CD4-positive, alpha-beta T cell (primary cell): ENCODE results near the gene TMEM141. TPM values are rescaled to one million over a fixed set of nuclear protein-coding genes. Genes with fewer than 3 reads are reported as not detected.
A peak's percentile ranks its signal among the peaks of the same experiment; 100 is the strongest.

ENCODE experiments used
- ATAC-seq: fragments of 200-7000 bp; cut with Tn5 transposase; one replicate; pipeline ENCODE4 v1.10.0; 2022; ENCODE audit warnings: mild to moderate bottlenecking; ENCODE audit not compliant: poor library complexity
- CTCF ChIA-PET: fragments of 350-600 bp; sonication (Branson Sonifier 250); formaldehyde crosslinking; loops from one replicate; lab custom pipeline; 2021; ENCODE audit warnings: antibody characterized with exemption, inconsistent platforms; lab: Charles Lee
- POLR2A ChIA-PET: fragments of 350-600 bp; sonication (Branson Sonifier 250); formaldehyde crosslinking; loops from one replicate; lab custom pipeline; 2021; ENCODE audit warnings: antibody characterized with exemption, inconsistent platforms; lab: Charles Lee
- DNase-seq, 14 experiments: peaks; one replicate each; pipeline ENCODE4 v3.0.0-alpha.2; 2013 to 2020; ENCODE audit warnings: mixed read lengths in 2 of 14
- H3K27ac ChIP-seq, 2 donors: one replicate each; pipeline versions ENCODE4 v1.5.1 to v1.7.0; 2013; ENCODE audit warnings: low read length in 2 of 2, low read depth in 1 of 2, mild to moderate bottlenecking in 1 of 2
- H3K27me3 ChIP-seq, 2 experiments: 1 replicate in 1 of 2; 2 replicates in 1 of 2; pipeline versions ENCODE4 v1.6.1 to v1.7.0; 2013; ENCODE audit warnings: low read length in 2 of 2, control low read depth in 1 of 2, mild to moderate bottlenecking in 1 of 2, moderate library complexity in 1 of 2; ENCODE audit not compliant: insufficient read depth in 2 of 2, control insufficient read depth in 1 of 2
- H3K36me3 ChIP-seq: one replicate; pipeline ENCODE4 v1.6.1; 2013; ENCODE audit warnings: low read length, control low read depth; ENCODE audit not compliant: insufficient read depth
- H3K4me1 ChIP-seq: one replicate; pipeline ENCODE4 v1.6.1; 2013; ENCODE audit warnings: low read length, control low read depth; ENCODE audit not compliant: insufficient read depth
- H3K4me3 ChIP-seq: one replicate; pipeline ENCODE4 v1.5.1; 2013; ENCODE audit warnings: mild to moderate bottlenecking, low read length, moderate library complexity
- H3K9me3 ChIP-seq, 2 experiments: 1 replicate in 1 of 2; 2 replicates in 1 of 2; pipeline versions ENCODE4 v1.6.1 to v1.7.0; 2013; ENCODE audit warnings: low read length in 2 of 2, mild to moderate bottlenecking in 2 of 2, control low read depth in 1 of 2, moderate library complexity in 1 of 2; ENCODE audit not compliant: control insufficient read depth in 1 of 2, insufficient read depth in 1 of 2
- H3K27ac Mint-ChIP-seq: one replicate; pipeline ENCODE4 v1.8.0; 2020; ENCODE audit warnings: mixed read lengths
- H3K27me3 Mint-ChIP-seq: one replicate; pipeline ENCODE4 v1.8.0; 2021; ENCODE audit warnings: mixed read lengths
- H3K36me3 Mint-ChIP-seq: one replicate; pipeline ENCODE4 v1.8.0; 2021; ENCODE audit warnings: low read depth, mixed read lengths
- H3K4me1 Mint-ChIP-seq: one replicate; pipeline ENCODE4 v1.8.0; 2021; ENCODE audit warnings: low read depth, mixed read lengths
- H3K4me3 Mint-ChIP-seq: one replicate; pipeline ENCODE4 v1.8.0; 2020; ENCODE audit warnings: mild to moderate bottlenecking, mixed read lengths
- H3K9me3 Mint-ChIP-seq: one replicate; pipeline ENCODE4 v1.8.0; 2020; ENCODE audit warnings: mixed read lengths
- CTCF ChIP-seq: fragments of 200-600 bp; IDR thresholded peaks from one replicate; pipeline ENCODE4 v1.8.0; 2022; ENCODE audit warnings: antibody characterized with exemption, mild to moderate bottlenecking
- intact Hi-C, 2 experiments: fragments of 100-400 bp; cut with DNase I in 1 of 2; cut with micrococcal nuclease in 1 of 2; formaldehyde crosslinking; loops; one replicate each; pipeline versions ENCODE4 v1.15.1 to v1.9.0; 2023 to 2025; cut with DNase I, micrococcal nuclease
- total RNA-seq, 174 experiments: library from RNA in 2 of 174; stranded (reverse) in 2 of 174; gene quantifications; one replicate each; pipeline ENCODE4 v1.2.3 and lab custom pipeline; 2021 to 2026

The TMEM141 gene
- total RNA-seq, 2 experiments from 2014 or later: 14.6 to 17.1 TPM

DNA sequence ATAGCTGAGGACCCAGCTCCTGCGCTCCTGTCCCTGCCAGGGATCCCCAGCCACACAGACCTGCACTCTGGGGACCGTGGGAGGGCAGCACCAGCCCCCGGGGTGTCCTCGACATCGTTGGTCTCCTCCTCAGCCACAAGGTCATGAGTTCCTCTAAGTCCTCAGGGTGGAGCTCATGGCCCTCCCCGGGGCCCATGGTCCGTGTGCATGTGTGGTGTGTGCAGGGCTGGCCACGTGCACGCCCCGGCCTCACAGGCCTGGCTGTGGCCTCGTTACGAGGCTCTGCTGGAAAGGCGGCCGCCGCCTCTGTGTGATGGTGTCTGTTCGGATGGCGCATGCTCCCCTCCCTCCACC is 35.0 kb downstream of the TMEM141 start:
- no peaks in the 10 kb centered on the region for H3K27me3 Mint-ChIP-seq
- Histone ChIP-seq H3K4me1 (no peaks in the 10 kb centered on the region), H3K27me3 (no peaks in the 10 kb centered on the region), H3K36me3 (peaks cover 45% of the 10 kb centered on the region), H3K9me3 (no peaks in the 10 kb centered on the region), H3K4me3 (no peak overlapping the region), H3K27ac (no peak overlapping the region)
- POLR2A ChIA-PET: no interaction called here
- CTCF ChIA-PET: no interaction called here
- intact Hi-C loops: no loop called here
- DNase-seq (peak in 1 of 14 experiments; percentile 17), ATAC-seq (no peak)
- no peak overlapping the region for H3K4me3 Mint-ChIP-seq
- H3K9me3 Mint-ChIP-seq: no peaks in the 10 kb centered on the region
- peaks cover under 1% of the 10 kb centered on the region for H3K4me1 Mint-ChIP-seq
- TF ChIP-seq CTCF: no peak
- peaks cover 25% of the 10 kb centered on the region for H3K36me3 Mint-ChIP-seq
- no peak overlapping the region for H3K27ac Mint-ChIP-seq

DNA sequence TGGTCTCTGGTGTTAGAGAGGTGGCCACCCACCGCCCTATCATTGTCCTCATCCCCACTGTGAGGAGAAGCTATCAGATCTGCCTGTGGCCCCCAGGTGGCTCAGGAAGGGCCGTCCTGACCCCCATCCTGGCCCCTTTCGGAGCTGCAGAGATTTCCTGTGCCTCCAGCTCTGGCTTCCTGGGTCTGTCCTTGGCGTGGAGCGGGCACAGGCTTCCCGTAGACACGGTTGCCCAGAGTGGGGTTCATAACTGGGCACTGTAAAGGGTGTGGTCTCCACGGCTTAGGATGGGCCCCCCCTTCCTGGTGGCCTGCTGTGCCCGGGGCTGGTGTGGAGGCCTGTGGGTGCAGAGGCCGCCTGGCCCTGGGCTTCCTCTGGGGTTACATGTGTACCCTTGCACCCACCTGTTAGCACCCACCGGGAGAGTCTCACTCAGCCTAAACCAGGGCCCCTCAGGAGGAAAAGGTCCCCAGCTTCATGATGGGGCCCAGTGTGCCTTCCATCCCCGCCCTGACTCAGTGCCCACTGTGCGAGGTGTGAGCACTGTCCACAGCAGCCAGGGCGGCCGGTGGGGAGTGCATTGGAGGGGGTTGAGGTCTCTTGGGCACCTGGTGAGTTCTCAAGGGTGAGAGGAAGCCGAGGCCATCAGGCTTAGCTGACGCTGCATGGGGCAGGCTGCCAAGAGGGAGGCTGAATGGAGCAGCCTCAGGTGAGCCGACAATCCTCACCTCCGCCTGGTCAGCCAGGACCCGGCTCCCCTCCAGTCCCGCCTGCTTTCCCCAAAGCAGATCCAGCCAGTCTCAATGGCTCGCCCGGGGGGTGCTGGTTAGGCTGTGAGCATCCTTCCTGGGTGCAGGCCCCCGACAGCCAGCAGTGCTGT is 35.8 kb downstream of the TMEM141 start:
- H3K36me3 Mint-ChIP-seq: peaks cover 30% of the 10 kb centered on the region
- H3K4me1 Mint-ChIP-seq: no peaks in the 10 kb centered on the region
- no peaks in the 10 kb centered on the region for H3K27me3 Mint-ChIP-seq
- H3K27me3 ChIP-seq: no peaks in the 10 kb centered on the region
- CTCF ChIA-PET: no interaction called here
- H3K36me3 ChIP-seq: peaks cover 46% of the 10 kb centered on the region
- no peak overlapping the region for H3K4me3 ChIP-seq
- H3K9me3 ChIP-seq: no peaks in the 10 kb centered on the region
- intact Hi-C loops: no loop called here
- no peaks in the 10 kb centered on the region for H3K9me3 Mint-ChIP-seq
- DNase-seq: no peak
- POLR2A ChIA-PET: no interaction called here
- no peak overlapping the region for H3K27ac ChIP-seq
- H3K27ac Mint-ChIP-seq: no peak overlapping the region
- no peak for ATAC-seq
- no peak overlapping the region for H3K4me3 Mint-ChIP-seq
- no peak for TF ChIP-seq CTCF
- H3K4me1 ChIP-seq: no peaks in the 10 kb centered on the region

DNA sequence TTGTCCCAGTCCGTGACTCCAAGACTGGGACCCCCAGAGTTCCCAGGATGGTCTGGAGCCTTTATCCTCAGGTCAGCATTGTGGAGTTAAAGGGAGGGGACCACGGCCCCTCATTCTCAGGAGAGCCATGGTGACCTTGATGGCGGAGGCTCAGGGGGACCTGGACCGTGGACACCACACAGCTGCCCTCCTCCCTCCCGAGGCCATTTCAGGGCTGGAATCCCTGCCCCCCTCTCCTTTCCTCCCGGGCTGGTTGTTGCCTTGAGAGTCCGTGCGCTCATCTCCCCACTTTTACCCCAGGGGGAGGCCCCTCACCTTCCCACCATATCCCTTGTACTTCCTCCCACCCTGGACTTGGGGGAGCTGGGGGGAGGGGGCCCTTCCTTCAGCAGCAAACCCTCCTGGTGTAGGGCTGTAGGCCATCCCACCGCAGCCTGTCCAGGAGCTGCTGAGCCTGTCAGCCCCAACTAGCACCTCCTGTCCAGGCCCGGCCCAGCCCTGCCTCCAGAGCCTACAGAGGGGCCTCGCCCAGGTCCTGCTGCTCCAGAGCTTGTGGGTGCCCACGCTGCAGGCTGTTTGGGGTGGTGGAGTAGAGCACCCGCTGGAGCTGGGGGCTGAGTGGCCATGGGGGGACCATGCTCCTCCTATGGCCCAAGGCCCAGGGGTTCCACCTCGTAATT is 36.8 kb downstream of the TMEM141 start:
- Histone ChIP-seq H3K36me3 (peaks cover 54% of the 10 kb centered on the region), H3K27ac (no peak overlapping the region), H3K4me3 (no peak overlapping the region), H3K9me3 (no peaks in the 10 kb centered on the region), H3K4me1 (no peaks in the 10 kb centered on the region), H3K27me3 (no peaks in the 10 kb centered on the region)
- Mint-ChIP-seq H3K27ac (no peak overlapping the region), H3K27me3 (no peaks in the 10 kb centered on the region), H3K36me3 (peaks cover 34% of the 10 kb centered on the region), H3K9me3 (no peaks in the 10 kb centered on the region), H3K4me3 (no peak overlapping the region), H3K4me1 (no peaks in the 10 kb centered on the region)
- intact Hi-C loops: no loop called here
- DNase-seq: no peak
- no peak for ATAC-seq
- TF ChIP-seq CTCF: no peak
- CTCF ChIA-PET: no interaction called here
- POLR2A ChIA-PET: no interaction called here
